Glutamatergic neuron (in vitro differentiated cells): ENCODE results near the gene OLFML2A. TPM values are rescaled to one million over a fixed set of nuclear protein-coding genes. Genes with fewer than 3 reads are reported as not detected.

Source experiments
- DNase-seq: peaks from one replicate; pipeline ENCODE4 v3.0.0; 2022
- H3K27ac Mint-ChIP-seq: one replicate; pipeline ENCODE4 v1.8.0; 2020; ENCODE audit warnings: mild to moderate bottlenecking, mixed read lengths, inconsistent platforms; ENCODE audit not compliant: unreplicated experiment
- H3K27me3 Mint-ChIP-seq: one replicate; pipeline ENCODE4 v1.8.0; 2020; ENCODE audit warnings: mild to moderate bottlenecking, moderate library complexity, mixed read lengths, inconsistent platforms; ENCODE audit not compliant: unreplicated experiment
- H3K36me3 Mint-ChIP-seq: one replicate; pipeline ENCODE4 v1.8.0; 2020; ENCODE audit warnings: mild to moderate bottlenecking, mixed read lengths, inconsistent platforms; ENCODE audit not compliant: unreplicated experiment
- H3K4me1 Mint-ChIP-seq: one replicate; pipeline ENCODE4 v1.8.0; 2020; ENCODE audit warnings: mild to moderate bottlenecking, low read depth, mixed read lengths, inconsistent platforms; ENCODE audit not compliant: unreplicated experiment
- H3K4me3 Mint-ChIP-seq: one replicate; pipeline ENCODE4 v1.8.0; 2020; ENCODE audit warnings: mild to moderate bottlenecking, mixed read lengths, inconsistent platforms; ENCODE audit not compliant: unreplicated experiment
- H3K9me3 Mint-ChIP-seq: one replicate; pipeline ENCODE4 v1.8.0; 2020; ENCODE audit warnings: mild to moderate bottlenecking, moderate library complexity, mixed read lengths, inconsistent platforms; ENCODE audit not compliant: unreplicated experiment
- total RNA-seq: library from RNA; stranded (reverse); fragmentation: NEBNext Ultra II Directional; extraction: Animal tissue kit (Norgen Biotek cat#: 25700); gene quantifications from one replicate; pipeline ENCODE4 v1.2.1, GENCODE V29; 2021; ENCODE audit not compliant: unreplicated experiment
- TF ChIP-seq, protein P1 (sequence below): fragments of 200-600 bp; sonication (generic); IDR thresholded peaks from one replicate; pipeline ENCODE4 v1.5.0; 2021; ENCODE audit not compliant: partially characterized antibody, unreplicated experiment

OLFML2A gene
- total RNA-seq, 1 donor from 2014 or later, result not detected

DNA sequence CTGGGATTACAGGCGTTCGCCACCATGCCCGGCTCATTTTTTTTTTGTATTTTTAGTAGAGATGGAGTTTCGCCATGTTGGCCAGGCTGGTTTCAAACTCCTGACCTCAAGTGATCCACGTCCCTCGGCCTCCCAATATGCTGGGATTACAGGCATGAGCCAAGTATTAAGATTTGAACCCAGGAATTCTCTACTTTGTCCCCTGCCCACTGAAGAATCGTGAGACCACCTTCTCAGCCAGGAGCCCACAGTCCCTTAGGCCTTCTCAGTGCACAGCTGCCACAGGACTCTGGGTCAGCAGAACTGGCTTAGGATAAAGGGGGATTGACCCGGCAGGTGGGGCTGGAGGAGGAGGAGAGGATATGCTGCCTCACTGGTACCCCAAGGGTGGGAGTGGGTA lies 13.4 kb downstream of the OLFML2A start:
- no peak for DNase-seq
- Mint-ChIP-seq H3K27ac (no peak overlapping the region), H3K27me3 (no peaks in the 10 kb centered on the region), H3K4me1 (no peaks in the 10 kb centered on the region), H3K4me3 (no peak overlapping the region), H3K9me3 (no peaks in the 10 kb centered on the region), H3K36me3 (no peaks in the 10 kb centered on the region)
- TF ChIP-seq, protein P1, sequence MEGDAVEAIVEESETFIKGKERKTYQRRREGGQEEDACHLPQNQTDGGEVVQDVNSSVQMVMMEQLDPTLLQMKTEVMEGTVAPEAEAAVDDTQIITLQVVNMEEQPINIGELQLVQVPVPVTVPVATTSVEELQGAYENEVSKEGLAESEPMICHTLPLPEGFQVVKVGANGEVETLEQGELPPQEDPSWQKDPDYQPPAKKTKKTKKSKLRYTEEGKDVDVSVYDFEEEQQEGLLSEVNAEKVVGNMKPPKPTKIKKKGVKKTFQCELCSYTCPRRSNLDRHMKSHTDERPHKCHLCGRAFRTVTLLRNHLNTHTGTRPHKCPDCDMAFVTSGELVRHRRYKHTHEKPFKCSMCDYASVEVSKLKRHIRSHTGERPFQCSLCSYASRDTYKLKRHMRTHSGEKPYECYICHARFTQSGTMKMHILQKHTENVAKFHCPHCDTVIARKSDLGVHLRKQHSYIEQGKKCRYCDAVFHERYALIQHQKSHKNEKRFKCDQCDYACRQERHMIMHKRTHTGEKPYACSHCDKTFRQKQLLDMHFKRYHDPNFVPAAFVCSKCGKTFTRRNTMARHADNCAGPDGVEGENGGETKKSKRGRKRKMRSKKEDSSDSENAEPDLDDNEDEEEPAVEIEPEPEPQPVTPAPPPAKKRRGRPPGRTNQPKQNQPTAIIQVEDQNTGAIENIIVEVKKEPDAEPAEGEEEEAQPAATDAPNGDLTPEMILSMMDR, result no peak

- Mint-ChIP-seq H3K27me3 (no peaks in the 10 kb centered on the region), H3K27ac (no peak overlapping the region), H3K36me3 (no peaks in the 10 kb centered on the region), H3K4me1 (no peaks in the 10 kb centered on the region), H3K9me3 (no peaks in the 10 kb centered on the region), H3K4me3 (no peak overlapping the region)
- no peak for DNase-seq
- TF ChIP-seq, protein P1, result no peak
These were observed 14.0 kb downstream of the OLFML2A start for GRCh38 chr9:124790801-124791505.

- Mint-ChIP-seq H3K4me3 (no peak overlapping the region), H3K27ac (no peak overlapping the region), H3K4me1 (no peaks in the 10 kb centered on the region), H3K27me3 (no peaks in the 10 kb centered on the region), H3K9me3 (no peaks in the 10 kb centered on the region), H3K36me3 (no peaks in the 10 kb centered on the region)
- TF ChIP-seq, protein P1, result no peak
- DNase-seq, result no peak
These were observed 15.5 kb downstream of the OLFML2A start for GRCh38 chr9:124792257-124793014.

DNA sequence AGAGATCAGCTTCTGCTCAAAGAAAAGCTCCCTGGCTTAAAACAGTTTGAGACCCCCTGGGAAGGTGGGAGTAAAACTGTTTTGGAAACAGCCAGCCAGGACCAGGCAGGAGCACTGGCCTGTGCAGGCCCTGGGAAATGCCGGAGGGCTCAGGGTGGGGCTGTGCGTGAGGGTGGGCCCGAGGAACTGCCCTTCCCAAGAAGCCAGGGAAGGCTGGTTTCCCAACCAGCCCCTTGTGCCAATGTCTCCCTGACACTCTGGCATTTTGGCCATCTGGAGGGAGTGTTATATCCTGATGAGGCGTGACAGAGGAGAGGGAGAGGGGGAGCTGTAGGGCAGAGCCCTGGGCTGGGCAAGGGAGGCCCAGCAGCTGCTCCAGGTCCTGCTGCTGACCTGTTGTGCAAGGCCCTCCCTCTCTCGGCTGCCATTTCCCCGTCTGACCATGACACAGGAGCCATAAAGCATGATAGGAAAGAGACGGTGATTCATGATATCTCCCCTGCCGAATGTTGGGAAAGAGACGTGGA lies 16.1 kb downstream of the OLFML2A start:
- Mint-ChIP-seq H3K36me3 (no peaks in the 10 kb centered on the region), H3K27ac (no peak overlapping the region), H3K9me3 (no peaks in the 10 kb centered on the region), H3K4me1 (no peaks in the 10 kb centered on the region), H3K27me3 (no peaks in the 10 kb centered on the region), H3K4me3 (no peak overlapping the region)
- TF ChIP-seq, protein P1, result no peak
- DNase-seq, result no peak

GRCh38 chr9:124794902-124795491 lies 18.1 kb downstream of the OLFML2A start:
- Mint-ChIP-seq H3K36me3 (no peaks in the 10 kb centered on the region), H3K27ac (no peak overlapping the region), H3K9me3 (peaks cover 2% of the 10 kb centered on the region), H3K4me1 (no peaks in the 10 kb centered on the region), H3K4me3 (no peak overlapping the region), H3K27me3 (no peaks in the 10 kb centered on the region)
- DNase-seq, result no peak
- TF ChIP-seq, protein P1, result no peak
